HK-2 (cell line): ENCODE results near the gene MAP3K1.
"Not testable (repeated sequence)": the region's sequence is repeated elsewhere in the genome, so short reads cannot be mapped to it uniquely, and the experiment has no call there.

ENCODE experiments used
- DNase-seq: peaks from one replicate; pipeline ENCODE4 v3.0.0-alpha.2; 2018; ENCODE audit not compliant: unreplicated experiment

The MAP3K1 gene

GRCh38 chr5:56814963-56815657 is at the start of gene MAP3K1:
Gene MAP3K1 (plus strand): TSS chr5:56815549. CDS start chr5:56815574, 25 bp downstream.
- peak; percentile 83 for DNase-seq

DNA sequence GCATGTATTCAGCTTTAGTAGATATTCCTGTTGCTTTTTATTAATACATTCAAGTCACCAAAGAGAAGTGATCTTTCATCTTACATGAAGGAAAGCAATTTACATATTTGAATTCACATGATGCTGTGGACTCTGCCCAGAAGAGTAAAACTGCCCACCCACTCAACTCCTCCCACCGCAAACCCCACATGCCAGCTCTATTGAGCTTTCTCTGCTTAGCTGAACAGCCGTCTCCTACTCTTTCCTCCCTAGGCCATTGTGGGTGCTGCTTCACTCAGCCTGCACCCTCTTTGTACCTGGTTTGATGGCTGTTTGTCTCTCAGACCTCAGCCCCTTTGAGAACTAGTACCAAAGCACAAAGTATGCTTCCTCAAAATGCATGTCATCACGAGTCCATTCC is 48.4 kb upstream of the MAP3K1 start:
- no peak for DNase-seq

- no peak for DNase-seq
Observed at GRCh38 chr5:56769875-56770604, 45.3 kb upstream of the MAP3K1 start.

DNA sequence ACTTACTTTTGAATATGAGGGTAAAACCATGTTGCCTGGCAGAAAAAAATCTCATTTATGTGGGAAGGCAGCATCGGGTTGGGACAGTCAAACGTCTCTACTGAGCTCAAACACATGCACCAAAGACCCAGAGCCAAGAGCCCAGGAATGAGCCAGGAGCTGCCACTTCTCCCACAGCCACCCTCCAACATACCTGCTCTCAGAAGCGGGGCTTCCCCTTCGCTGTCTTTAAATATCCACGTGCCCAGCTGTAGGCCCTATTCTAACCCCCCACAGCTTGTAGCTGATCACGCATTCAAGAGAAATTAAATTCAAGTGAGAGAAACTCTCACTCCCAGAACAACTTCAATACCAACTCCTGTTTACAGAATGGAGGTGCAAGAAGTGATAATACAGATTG is 42.6 kb upstream of the MAP3K1 start:
- no peak for DNase-seq

GRCh38 chr5:56774957-56775356 is 40.4 kb upstream of the MAP3K1 start:
- no peak for DNase-seq

DNA sequence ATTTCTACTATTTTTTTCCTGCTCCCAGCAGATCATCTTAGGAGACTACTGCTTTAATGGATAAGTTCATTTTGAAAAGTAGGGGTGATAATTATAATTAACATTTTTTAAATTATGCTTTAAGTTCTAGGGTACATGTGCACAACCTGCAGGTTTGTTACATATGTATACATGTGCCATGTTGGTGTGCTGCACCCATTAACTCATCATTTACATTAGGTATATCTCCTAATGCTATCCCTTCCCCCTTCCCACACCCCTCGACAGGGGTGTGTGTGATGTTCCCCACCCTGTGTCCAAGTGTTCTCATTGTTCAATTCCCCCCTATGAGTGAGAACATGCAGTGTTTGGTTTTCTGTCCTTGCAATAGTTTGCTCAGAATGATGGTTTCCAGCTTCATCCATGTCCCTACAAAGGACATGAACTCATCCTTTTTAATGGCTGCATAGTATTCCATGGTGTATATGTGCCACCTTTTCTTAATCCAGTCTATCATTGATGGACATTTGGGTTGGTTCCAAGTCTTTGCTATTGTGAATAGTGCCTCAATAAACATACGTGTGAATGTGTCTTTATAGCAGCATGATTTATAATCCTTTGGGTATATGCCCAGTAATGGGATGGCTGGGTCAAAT is 39.0 kb upstream of the MAP3K1 start:
- not testable (repeated sequence) for DNase-seq

DNA sequence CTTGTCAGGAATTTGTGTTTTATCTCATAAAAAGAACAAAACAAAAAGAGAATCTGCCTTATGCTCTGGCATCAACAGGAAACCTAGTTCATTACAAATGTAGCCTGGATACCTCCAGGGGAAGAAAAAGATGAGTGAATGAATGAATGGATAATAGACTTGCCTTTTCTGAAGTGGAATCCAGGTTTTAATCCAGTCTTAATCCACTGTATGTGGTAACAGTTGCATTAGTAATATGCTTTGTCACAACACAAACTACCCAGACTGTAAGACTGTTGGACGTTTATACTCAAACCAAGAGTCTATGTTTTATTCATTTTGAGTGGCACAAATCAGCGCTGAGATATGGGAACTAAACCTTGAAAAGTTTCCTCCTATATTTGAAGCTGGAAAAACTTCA is 32.1 kb upstream of the MAP3K1 start:
- DNase-seq = no peak

- no peak for DNase-seq
Observed at GRCh38 chr5:56786346-56786745, 29.0 kb upstream of the MAP3K1 start.

- no peak for DNase-seq
Observed at GRCh38 chr5:56791396-56791795, 24.0 kb upstream of the MAP3K1 start.

DNA sequence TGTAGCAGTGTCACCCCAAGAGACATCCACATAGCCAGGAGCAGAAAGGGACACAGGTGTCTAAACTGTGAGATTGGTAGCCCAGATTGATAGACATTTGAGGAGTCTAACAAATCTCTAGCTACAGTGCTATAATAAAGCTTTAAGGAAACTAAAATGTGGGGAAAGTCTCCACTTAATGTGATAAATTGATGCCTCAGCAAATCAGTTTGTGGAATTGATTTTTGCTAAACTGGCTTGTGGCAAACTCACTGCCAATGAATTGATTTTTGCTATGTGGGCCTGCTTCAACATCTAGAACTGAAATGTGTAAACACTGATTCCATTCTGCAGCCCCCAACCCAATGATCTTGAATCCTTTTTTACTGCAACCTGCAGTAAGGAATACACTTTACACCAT is 16.8 kb upstream of the MAP3K1 start:
- no peak for DNase-seq

DNA sequence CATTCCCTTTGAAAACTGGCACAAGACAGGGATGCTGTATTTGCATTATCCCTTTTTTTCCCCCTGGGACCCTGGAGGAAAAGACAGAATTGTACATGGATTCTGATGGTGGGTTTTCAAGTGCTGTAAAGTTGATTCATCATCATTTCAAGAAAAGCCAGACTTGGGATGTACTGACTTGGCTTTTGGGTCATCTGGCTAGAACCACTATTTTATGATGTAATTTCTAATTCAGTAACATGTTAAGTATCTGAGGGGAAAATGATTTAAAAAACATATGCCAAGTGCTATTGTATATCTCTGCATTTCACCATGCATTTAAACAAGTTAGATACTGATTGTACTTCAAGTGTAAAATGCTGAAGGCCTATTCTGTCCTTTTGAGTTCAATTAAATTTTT is 15.2 kb upstream of the MAP3K1 start:
- no peak for DNase-seq

DNA sequence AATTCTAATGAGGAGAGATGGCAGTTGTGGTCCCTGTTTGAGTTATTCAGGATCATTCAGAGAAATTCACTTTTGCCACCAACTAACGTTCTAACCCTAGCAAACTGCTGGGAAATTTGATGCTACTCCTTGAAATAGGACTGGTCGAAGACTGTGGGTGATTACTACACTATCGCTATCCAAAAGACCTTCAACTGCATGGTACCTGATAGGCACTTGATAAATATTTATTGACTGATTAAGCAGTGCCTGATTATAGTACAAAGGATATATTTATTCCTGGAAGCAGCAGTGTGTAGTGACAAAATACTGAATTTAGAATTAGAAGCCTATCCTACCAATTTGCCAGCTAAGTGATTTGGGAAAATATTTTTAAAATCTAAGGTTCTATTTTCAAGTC is 14.1 kb upstream of the MAP3K1 start:
- no peak for DNase-seq

- no peak for DNase-seq
Observed at GRCh38 chr5:56802205-56802604, 13.1 kb upstream of the MAP3K1 start.

DNA sequence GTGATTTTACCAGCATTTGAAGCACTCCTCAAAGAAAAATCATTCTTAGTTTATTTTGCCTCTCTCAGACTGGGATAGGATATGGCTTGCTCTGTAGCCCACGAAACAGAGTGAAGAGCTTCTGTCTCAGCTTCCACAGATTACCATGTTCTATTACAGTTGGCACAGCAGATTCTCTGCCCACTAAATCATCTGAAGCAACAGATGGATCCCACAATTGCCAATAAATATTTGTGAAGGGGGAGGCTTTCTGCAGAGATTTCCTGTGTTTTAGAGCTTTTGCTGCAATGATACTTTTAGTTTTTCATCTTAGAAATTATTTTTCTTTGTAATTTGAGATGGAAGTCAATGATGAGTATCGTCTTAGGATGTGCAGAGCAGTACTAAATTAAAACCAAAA is 12.3 kb upstream of the MAP3K1 start:
- no peak for DNase-seq

DNA sequence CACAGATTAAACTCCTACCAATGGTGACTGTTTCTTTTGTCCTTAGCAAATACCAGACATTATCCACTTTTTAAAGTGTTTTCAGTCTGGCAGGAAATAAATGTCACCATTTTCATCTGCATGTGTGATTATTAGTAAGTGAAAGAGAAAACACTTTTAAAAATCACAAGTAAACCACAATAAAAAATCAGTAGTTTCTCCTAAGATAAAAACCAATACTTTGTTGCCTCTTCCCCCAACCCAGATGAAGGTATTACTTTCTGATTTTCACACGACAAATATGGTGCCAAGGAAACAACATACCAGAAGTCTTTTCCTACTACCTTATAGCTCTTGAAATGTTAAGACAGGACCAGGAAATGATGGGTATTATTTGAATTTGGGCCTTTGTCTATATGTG is 11.5 kb upstream of the MAP3K1 start:
- DNase-seq = no peak

DNA sequence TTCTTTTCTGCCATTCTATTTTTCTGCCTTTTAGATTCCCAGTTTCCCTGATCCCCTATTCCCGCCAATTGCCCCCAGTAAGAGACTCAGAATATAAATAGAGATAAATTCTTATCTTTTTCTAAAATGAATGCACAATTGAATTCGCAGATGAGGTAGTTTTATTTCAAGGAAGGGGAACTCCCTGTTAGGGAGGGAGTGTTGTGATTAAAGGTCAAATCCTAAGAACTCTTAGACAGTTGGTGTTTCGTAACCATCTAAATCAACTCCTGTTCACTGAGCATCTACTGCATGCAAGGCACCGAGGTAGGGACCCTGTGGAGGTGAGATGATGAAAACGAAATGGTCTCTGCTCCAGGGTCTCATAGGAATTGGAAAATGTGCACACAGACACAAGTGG is 7.7 kb upstream of the MAP3K1 start:
- no peak for DNase-seq

- no peak for DNase-seq
Observed at GRCh38 chr5:56808211-56808610, 7.1 kb upstream of the MAP3K1 start.

GRCh38 chr5:56810826-56811225 is 4.5 kb upstream of the MAP3K1 start:
- DNase-seq = no peak

GRCh38 chr5:56812110-56812509 is 3.2 kb upstream of the MAP3K1 start:
- DNase-seq = no peak

DNA sequence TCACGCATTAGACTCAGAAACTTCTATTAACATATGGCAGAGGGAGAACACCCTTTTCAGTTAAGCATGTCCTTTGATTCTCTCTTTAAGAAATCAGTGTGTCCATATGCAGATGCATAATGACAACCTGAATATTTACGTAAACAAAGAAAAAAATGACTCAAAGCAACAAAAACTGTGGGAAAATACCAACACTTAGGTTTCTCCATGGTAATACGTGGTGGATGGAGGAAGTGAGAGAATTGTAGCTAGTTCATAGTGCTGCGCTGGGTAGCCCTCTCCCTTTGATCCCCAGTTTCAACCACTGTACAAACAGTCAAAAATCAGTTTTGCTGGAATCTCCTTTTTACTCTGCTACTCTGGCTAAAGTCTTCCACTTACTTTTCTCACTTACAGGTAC is 2.0 kb upstream of the MAP3K1 start:
- no peak for DNase-seq

GRCh38 chr5:56814361-56814962 is 887 bp upstream of the MAP3K1 start:
- no peak for DNase-seq

DNA sequence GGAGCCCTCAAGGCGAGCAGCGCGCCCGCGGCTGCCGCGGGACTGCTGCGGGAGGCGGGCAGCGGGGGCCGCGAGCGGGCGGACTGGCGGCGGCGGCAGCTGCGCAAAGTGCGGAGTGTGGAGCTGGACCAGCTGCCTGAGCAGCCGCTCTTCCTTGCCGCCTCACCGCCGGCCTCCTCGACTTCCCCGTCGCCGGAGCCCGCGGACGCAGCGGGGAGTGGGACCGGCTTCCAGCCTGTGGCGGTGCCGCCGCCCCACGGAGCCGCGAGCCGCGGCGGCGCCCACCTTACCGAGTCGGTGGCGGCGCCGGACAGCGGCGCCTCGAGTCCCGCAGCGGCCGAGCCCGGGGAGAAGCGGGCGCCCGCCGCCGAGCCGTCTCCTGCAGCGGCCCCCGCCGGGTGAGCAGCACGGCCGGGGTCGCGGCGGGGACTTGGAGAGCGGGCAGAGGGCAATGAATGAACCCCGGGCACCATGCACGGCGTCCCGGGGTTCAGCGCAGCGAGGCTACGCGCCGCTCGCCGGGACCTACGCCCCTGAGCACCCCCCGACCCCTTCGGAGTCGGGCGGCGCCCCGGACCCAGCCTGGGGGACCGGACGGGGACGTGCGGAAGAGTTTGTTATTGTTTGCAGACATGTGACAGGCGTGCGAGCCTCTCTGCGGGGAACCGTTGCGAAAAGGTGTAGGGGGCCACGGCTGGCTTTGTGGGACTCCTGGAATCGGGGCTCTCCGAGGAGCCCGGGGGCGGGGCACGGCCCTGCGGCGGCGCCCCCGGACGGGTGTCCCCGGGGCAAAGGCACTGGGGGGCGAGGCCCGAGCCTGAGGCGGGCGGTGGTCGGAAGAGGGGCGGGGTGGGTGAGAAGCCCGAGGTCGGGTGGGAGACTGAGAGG is 553 bp downstream of the MAP3K1 start:
- DNase-seq = peak; percentile 31
